ENCODE results near the gene TLE6.
"Not testable (repeated sequence)": the region's sequence is repeated elsewhere in the genome, so short reads cannot be mapped to it uniquely, and the experiment has no call there.

TLE6 gene

DNA sequence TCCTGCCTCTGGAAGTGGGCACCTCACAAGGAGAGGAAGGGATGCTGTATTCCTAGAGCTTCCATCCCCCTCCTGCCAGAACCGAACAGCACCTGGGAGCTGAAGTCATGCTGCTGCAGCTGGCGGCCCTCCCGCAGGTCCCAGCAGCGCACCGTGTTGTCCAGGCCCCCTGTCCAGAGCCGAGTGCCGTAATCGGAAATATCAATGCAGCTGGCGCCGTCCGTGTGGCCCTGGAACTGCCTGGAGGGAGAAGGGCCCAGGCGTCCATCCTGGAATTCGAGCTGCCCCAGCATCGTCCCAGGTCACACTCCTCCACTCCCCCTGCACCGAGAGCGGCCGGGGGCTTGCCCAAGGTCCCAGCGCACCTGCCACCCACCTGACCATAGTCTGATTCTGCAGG lies 28.0 kb downstream of the TLE6 start:
- no peak for DNase-seq

DNA sequence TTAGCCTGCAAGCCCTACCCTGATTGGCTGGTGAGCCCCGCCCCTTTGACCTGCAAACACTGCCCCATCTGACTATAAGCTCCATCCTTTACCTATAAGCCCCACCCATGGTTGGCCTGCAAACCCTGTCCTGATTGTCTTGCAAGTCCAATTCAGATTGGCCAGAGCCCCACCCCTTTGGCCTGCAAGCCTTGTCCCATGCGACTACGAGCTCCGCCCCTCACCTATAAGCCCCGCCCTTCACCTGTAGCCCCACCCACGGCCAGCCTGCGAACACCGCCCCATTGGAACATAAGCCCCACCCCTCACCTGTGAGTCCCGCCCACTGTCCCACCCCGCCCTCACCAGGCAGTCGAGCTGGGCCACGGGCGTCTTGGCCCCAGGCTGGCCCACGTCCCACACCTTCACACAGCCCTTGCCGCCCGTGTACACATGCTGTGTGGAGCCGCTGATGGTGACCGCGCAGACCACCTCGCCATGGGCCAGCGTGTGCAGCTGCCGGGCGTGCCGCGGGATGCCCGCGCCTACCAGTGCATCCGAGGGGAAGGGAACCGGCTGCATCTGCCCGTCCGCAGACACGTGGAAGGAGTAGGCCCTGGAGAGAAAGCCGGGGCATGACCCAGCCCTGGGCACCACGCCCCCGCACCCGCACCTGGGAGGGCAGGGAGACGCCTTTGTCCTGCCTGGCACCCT lies 28.9 kb downstream of the TLE6 start:
- DNase-seq = no peak

DNA sequence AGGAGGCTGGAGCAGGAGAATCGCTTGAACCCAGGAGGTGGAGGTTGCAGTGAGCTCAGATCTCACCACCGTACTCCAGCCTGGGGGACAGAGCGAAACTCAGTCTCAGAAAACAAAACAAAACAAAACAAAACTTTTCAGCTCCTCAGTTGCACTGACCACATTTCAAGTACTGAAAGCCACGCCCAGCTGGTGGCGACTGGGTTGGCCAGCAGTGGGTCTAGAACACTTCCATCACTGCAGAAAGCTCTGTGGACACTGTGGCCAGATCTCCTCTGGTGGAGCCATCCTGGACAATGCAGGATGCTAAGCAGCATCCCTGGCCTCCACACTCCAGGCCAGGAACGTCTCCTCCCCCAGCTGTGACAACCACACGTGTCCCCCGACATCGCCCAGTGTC lies 30.6 kb downstream of the TLE6 start:
- no peak for DNase-seq

DNA sequence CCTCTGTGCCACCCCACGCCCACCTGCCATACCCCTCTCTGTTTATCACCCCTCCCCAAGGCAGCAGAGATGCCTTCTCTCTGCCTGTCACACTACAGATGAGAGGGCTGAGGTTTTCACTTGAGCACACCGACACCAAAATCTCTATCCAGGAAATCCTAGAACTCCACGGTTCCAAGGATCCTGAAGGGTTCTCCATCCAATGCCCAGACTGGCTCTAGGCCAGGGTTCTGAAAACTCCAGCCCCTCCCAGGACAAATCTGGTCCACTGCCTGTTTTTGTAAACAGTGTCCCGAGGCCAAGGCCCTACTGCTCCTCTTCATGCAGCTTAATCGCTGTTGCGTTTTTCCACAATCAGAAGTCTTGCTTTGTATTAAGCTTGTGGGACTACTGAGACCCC lies 31.6 kb downstream of the TLE6 start:
- DNase-seq = no peak

DNA sequence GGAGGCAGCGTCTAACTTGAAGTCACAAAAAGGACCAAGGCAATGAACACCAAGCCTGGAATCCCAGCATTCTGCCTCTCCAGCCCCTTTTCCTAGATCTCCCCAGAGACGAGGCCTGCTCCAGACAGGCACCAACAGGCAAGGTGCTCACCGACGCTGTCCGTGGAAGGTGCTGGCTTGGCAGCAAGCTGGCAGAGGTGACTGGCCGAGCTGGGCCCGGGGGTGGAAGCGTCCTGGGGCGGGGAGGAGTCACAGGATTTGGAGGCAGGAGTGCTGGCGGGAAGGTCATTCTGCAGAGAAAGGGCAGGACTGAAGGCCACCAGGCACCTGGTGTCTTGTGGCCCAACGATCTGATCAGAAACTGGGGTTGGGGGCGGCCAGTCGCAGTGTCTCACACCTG lies 33.5 kb downstream of the TLE6 start:
- DNase-seq = no peak

DNA sequence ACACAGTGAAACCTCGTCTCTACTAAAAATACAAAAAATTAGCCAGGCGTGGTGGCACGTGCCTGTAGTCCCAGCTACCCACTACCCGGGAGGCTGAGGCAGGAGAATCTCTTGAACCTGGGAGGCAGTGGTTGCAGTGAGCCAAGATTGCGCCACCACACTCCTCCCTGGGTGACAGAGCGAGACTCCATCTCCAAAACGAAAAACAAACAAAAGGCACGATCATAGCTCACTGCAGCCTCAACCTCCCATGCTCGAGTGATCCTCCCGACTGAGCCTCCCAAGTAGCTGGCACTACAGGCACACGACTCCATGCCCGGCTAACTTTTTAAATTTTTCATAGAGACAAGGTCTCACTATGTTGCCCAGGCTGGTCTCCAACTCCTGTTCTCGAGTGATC lies 34.7 kb downstream of the TLE6 start:
- not testable (repeated sequence) for DNase-seq

DNA sequence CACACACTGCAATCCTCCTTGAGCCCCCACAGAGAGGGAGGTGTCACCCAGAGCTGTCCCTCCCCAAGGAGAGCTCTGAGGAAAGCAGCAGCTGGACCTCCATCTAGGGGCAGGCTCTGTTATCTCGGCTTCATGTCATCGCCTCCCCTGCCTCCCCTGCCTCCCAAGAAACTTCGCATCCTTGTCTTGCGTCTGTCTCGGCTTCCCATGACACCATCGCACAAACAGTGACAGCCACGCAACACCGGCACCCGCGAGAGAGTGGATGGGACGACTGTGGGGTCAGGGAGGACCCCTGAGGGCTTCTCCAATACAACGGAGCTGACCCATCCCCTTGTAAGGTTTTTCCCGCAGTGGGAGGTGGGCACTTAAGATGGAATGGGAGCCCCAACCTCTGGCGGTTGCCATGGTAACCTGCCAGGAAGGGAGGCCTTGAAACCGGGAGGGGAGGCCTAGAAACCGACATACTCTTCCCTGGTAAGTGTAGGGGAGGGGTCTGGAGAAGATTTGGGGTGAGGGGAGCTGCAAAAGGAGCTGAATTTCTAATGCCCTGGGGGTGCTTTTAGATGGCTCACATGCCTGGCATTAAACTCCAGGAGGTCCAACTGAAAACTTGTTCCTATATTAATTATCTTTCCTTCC lies 35.4 kb downstream of the TLE6 start:
- DNase-seq = no peak

DNA sequence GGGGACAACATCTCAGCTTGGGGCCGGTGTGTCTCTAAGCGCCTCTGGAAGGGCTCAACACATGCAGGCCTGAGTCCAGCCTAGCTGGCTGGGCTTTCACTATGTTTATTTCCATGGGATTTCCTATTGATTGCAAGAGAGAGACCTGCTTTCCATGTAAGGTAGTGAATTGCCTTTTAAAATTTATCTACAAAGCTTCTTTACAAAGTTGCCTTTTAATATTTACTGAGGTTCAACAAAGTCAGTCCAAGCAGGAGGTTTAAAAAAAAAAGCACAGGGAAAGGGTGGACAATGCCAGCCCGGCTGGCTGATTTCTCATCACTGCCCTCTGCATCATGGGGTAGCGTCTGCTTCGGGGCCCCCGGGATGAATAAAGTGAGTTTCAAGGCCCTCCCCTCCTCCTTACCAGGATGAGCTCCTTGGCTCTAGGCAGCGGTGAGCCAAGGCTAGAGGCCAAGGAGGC lies 35.9 kb downstream of the TLE6 start:
- DNase-seq = no peak

DNA sequence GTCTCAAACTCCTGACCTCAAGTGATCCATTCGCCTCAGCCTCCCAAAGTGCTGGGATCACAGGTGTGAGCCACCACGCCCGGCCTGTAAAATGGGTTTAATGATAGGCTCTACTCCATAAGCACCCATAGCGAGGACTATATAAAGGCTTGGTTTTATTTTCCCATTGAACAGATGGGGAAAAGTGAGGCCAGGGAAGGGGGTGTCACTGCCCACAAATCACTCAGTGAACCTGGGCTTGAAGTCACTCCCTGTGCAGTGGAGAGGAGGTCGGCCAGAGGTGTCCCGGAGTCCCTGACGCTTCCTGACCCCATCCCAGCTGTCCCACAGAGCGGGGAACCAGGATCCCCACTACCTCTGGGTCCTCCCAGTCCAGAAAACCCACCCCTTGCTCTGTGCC lies 36.8 kb downstream of the TLE6 start:
- no peak for DNase-seq

DNA sequence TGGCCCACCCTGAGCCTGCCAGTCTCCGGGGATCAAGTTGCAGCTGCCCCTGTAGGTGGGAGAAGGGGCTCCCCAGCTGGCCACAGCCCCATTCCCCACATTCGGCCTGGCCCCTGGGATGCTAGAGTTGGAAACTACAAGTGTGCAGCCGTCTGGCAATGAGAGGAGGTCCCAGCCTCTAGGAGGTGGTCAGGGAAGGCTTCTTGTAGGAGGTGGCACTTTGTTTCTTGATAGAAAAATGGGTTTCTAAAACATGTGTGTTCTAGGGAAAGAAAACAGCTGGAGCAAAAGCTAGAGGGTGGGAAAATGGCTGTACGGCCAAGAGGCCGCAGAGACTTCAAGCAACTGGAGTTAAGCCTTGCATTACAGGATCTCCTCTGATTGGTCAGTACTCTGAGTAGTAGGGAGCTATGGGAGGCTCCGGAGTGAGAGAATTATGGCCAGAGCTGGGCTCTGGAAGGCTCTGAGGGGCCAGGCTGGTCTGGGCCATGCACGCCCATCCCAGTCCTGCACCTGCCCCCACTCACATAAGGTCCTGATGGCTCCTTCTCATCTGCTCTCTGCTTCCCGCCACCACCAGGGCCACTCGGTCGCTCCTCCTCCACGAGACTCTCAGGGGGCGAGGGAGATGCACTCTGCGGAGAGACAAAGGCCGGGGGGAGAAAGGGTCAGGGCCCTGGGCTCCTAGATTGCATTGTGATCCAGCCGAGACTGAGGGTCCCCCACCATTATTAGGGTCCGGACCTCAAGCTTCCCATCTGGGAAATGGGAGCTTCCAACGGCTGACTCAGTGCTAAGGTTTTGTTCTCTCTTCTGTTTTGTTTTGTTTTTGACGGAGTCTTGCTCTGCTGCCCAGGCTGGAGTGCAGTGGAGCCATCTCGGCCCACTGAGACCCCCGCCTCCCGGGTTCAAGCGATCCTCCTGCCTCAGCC lies 38.0 kb downstream of the TLE6 start:
- DNase-seq = no peak

DNA sequence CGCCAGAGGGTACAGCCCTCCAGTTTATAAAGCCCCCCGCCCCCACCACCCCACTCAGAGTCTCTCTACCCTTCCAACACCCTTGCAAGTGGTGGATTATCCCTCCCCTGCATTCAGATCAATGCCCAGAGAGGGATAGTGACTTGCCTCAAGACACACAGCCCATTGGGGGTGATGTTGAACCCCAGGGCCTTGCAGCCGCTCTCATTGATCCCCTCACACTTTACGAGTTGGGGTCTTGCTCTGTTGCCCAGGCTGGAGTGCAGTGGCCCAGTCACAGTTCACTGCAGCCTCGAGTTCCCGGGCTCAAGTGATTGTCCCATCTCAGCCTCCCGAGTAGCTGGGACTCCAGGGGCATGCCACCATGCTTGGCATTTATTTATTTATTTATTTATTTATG lies 40.6 kb downstream of the TLE6 start:
- DNase-seq = no peak

DNA sequence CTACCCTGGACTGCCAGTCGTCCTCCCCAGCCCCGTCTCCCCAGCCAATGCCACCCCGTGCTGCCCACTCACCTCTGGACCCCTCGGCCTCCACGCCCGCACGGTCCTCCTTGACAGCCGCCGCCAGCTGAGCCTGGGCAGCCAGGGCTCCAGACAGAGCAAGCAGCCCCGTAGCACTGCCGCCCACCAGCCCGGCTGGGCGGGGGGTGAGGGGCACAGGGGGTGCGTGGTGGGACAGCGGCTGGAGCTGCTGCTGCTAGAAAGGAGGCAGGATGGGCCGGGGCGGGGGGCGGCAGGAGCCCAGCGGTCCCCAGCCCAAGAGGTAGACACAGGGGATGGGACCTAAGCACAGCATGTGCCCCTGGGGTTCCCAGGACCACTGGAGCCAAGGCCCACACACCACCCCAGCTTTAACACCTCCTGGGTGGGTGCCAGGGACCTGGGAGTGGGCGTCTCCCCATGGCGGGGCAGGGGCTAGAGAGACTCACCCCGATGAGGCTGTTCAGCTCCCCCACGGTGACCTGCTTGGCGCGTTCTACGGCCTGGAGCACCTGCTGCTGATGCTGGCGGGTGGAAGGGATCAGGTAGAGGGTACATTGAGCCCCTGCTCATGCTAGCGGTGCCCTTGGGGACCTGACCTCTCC lies 42.0 kb downstream of the TLE6 start:
- no peak for DNase-seq

DNA sequence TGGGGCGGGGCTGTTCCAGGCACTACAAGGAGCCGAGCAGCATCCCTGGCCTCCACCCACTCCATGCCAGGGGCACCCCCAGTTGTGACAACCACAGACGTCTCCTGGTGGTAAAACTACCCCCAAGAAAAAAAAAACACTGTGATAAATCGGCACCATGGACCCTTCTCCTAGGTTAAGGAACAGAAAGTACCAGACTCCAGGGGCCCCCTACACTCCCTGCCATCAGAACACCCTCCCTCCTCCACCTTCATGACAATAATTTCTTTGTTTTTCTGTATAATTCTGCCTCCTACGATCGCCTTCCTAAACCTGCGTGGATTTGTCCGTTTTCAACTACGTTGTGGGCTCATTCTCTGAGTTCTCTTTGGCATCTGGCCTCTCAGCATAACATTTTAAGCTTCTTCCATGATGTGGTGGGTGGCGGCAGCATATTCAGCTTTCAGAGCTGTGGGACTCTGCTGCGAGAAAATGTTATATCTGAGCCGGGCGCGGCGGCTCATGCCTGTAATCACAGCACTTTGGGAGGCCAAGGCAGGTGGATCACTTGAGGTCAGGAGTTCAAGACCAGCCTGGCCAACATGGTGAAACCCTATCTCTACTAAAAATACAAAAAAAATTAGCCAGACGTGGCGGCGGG lies 43.1 kb downstream of the TLE6 start:
- DNase-seq = no peak

DNA sequence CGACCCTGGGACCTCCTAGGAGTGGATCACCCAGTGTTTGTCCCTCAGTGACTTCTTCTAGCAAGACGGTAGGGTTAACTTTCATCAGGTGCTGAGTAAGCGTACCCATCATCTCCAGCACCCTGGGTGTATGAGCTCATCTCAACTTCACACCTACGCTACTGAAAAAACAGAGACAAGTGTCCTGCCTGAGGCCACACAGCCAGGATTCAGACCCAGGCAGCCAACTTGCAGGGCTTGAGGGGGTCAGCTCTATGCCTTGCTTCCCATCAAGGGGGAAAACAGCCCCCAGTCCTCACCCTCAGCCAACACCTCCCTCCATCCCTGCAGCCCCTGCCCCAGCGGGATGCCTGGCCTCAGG lies 47.1 kb downstream of the TLE6 start:
- DNase-seq = no peak

DNA sequence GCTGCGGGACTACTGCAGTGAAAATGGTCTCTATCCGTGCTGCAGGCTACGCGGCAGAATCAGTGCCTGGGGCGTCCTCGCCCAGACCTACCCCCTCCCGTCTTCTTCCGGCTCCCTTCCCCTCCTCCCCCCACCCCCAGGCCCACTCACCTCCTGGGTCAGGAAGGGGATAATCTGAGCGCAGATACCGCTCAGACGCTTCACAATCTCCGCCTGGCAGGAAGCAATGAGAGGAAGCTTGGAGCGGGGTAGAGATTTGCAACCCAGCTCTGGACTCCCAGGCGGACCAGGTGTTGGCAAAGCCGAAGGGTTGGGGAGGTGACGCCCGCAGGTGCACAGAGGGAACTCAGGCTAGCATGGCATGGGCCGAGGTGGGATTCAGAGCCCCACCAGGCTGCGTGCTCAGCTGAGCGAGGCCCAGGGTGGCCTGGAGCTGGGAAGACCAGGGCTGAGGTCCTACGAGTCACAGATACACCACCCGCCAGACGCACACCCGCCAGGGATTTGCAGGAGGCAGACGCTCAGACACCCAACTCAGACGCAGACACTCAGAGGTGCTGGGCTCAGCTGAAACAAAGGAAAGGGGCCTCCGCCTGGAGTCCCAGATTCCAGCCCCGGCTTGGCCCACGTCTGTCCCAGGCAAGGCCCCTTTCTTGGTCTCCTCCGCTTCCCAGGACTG lies 47.6 kb downstream of the TLE6 start:
- DNase-seq = no peak

DNA sequence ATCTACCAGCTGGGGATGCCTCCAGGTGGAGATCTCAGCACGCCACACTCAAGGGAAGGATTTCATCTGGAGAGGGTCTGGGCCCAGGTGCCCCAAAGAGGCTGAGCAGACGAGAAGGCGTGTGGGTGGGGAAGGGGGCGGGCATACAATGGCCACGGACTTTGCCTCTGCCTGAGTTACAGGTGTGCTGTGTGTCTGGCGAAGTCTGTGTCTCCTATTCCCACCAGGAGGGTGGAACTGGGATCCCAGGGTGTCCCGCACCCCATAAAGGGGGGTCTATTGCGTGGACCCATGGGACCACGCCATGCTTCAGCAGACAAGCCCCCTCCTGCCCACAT lies 48.2 kb downstream of the TLE6 start:
- no peak for DNase-seq

DNA sequence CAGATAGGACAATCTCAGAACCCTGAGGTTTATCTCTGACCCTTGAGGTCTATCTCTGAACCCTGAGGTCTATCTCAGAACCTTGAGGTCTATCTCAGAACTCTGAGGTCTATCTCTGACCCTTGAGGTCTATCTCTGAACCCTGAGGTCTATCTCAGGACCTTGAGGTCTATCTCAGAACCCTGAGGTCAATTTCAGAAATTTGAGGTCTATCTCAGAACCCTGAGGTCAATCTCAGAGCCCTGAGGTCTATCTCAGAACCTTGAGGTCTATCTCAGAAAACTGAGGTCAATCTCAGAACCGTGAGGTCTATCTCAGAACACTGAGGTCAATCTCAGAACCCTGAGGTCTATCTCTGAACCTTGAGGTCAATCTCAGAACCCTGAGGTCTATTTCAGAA lies 49.4 kb downstream of the TLE6 start:
- no peak for DNase-seq

DNA sequence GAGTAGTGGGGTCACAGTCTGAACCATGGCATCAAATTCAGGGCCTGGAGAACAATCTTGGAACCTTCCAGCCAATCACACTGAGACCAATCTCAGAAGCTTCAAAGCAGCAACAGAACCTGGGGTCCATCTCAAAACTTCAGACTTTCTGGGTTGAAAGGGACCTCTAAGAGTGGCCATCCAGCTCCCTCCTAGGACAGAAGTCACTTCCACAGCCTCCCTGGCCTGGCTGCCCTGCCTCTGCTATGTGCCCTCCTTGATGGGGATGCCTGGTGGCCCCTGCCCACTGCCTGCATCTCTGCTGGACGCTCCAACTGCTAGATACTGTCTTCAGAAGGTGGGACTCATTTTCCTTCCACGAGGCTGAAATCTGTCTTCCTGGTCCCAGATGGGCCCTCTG lies 49.9 kb downstream of the TLE6 start:
- no peak for DNase-seq

DNA sequence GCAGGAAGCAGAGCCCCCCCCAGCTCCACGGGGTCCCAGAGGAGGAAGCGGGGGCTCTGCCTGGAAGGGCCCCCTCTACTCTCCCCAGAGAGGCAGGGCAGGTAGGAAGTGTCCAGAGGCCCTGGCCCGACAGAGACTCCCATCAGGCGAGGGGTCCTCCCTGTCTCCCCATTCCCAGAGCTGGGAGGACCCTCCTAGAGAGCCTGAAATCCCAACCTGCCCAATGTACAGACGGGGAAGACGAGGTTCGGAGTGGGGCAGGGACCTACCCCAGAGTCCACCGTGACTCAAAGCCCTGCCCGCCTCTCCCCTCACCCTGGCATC lies 50.6 kb downstream of the TLE6 start:
- DNase-seq = no peak

DNA sequence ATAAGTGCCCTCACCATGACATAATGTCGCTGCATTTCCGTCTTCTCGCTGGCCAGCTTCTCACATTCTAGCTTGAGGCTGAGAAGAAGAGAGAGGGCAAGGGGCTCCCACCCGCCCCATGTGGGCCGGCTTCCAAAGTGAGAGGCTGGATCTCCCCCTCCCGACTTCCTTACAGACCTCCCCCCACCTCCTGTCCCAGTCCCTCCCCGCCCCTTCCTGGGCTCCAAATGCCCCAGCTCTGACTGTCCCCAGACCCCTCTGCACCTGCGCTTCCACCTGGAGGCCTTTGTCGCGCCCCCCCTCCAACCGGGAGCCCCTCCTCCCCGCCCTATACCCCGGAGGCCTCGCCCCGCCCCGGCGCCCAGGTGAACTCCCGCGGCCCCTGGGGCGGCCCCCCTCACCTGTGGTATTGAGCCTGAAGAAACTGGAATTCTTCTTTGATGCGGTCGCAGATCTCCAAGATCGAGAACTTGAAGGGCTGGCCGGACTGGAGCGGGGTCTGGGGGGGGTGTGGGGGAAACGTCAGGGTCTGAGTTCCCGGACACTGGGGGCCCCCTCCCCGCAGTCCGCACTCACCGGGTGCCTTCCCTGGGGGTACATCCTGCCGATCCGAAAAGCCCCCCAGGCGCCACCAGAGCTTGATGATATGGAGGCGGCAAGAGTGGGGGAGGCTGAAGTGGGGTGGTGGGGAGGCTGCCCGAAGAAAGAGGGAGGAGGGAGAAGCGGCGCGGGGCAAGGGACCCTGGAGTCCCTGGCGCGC lies 51.1 kb downstream of the TLE6 start:
- peak; percentile 27 for DNase-seq

DNA sequence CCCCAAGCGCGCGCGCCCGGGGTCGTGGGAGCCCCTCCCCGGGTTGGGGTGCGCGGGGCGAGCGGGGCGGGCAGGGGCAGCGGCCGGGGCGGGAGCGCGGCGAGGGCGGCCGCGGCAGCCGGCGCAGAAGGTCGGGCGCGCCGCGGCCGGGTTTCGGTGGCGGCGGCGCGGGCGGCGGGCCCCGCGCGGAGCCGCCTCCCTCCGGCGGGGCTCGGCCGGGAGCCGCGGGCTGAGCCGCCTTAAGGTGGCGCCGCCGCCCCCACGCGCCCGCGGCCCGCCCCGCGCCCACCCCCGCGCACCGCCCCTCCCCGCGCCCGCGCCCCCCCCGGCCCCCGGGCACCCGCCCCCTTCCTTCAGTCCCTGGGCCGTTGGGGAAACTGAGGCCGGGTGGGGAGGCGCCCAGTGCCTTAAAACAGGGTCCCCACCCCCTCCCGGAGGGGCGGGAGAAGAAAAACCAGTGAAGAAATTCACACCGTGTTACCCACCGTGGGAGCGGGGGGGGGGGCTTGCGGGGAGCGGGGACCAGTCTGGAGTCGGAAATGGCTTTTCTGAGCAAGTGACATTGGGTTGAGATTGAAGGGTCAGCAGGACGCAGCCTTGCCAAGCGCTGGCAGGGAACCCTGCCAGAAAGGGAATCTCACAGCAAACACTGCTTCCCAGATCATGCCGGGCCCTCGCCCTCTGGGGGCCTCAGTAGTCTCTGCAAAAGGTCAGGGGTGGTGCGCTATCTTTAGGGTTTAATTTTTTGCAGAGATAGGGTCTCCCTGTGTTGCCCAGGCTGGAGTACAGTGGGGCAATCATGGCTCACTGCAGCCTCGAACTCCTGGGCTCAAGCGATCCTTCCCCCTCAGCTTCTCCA lies 51.9 kb downstream of the TLE6 start, which contains the start of gene TLE2:
Gene TLE2 (minus strand): TSS at position 216 of the 859 bp plus-strand sequence. CDS start 376 bp downstream, outside the sequence.
- DNase-seq = no peak

Measured in NCI-H2171 treated with DMSO at 0.1 percent for 48 hours (cell line).